Spinal cord (tissue), 10 donors: Measurements from ENCODE around the gene CMIP. TPM values are rescaled to one million over a fixed set of nuclear protein-coding genes. Genes with fewer than 3 reads are reported as not detected.

Experiments used
- DNase-seq, 6 donors: peaks; one replicate each; pipeline versions ENCODE4 v3.0.0 to v3.0.0-alpha.2; 2013 to 2015; ENCODE audit warnings: low spot score in 6 of 6, low read depth in 4 of 6
- H3K27ac ChIP-seq: one replicate; pipeline ENCODE4 v1.5.1; 2013; ENCODE audit warnings: low read depth, low read length, control low read depth
- H3K27me3 ChIP-seq: one replicate; pipeline ENCODE4 v1.6.1; 2013; ENCODE audit warnings: low read length; ENCODE audit not compliant: control insufficient read depth, insufficient read depth
- H3K36me3 ChIP-seq: one replicate; pipeline ENCODE4 v1.6.1; 2013; ENCODE audit warnings: low read length; ENCODE audit not compliant: control insufficient read depth, insufficient read depth
- H3K4me1 ChIP-seq: one replicate; pipeline ENCODE4 v1.6.1; 2013; ENCODE audit warnings: low read length; ENCODE audit not compliant: control insufficient read depth, insufficient read depth
- H3K4me3 ChIP-seq: one replicate; pipeline ENCODE4 v1.5.1; 2013; ENCODE audit warnings: low read depth, low read length, control low read depth
- H3K9me3 ChIP-seq: one replicate; pipeline ENCODE4 v1.6.1; 2013; ENCODE audit warnings: low read length; ENCODE audit not compliant: control insufficient read depth, insufficient read depth
- WGBS: methylation state at CpG from one replicate; pipeline ENCODE4 v1.1.5; 2013; ENCODE audit warnings: missing lambda C conversion rate; ENCODE audit not compliant: insufficient coverage; 5-methylcytosine and 5-hydroxymethylcytosine counted together
- polyA plus RNA-seq, 2 donors: library from polyadenylated mRNA; unstranded; fragments of 120-200 nt; gene quantifications; one replicate each; pipeline ENCODE4 v1.2.1, GENCODE V29; 2013; ENCODE audit not compliant: insufficient read length in 2 of 2
- total RNA-seq, 2 donors: library from RNA; depleted of rRNA in 1 of 2; stranded (reverse); fragments of 120-200 nt in 1 of 2; fragments of >200 nt in 1 of 2; gene quantifications; one replicate each; pipeline versions ENCODE4 v1.2.3 to v1.2.4, GENCODE V29; 2013 to 2014
- donor health status: healthy.

The CMIP gene
- total and polyA plus RNA-seq, 4 donors = 20.6 to 151 (median 100) TPM

DNA sequence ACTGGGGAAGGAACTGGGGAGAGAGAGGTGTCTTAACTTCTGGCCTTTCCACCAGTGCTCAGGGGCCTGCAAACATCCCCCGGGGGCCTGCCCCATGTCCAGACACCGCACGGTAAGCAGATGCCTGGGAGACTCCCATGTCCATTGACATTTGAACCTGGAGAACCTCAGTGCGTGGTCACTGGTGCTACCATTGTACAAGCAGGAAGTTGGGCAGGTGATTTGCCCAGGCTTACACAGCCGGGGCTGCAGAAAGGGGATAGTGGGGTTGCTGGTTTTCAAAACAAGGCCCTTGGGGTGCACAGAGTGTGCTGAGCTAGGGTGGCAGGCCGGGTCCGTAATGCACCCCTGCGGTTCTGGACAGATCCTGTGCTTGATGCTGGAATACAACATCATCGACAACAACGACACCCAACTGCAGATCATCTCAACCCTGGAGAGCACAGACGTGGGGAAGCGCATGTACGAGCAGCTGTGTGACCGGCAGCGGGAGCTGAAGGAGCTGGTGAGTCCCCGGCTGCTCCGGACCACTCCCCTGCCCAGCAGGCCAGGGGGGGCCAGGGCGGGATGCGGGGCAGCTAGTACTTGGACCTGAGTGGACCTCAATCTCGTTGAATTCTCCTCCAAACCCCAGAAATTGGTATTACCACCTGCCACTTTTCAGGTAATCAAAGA lies 256.8 kb downstream of the CMIP start:
- no peak overlapping the region for H3K4me3 ChIP-seq
- H3K4me1 ChIP-seq = peaks cover 29% of the 10 kb centered on the region
- WGBS = 91% methylated on average over 20 of the region's 20 CpGs
- H3K36me3 ChIP-seq = peaks cover 76% of the 10 kb centered on the region
- H3K9me3 ChIP-seq = no peaks in the 10 kb centered on the region
- DNase-seq = no peak
- H3K27ac ChIP-seq = no peak overlapping the region
- no peaks in the 10 kb centered on the region for H3K27me3 ChIP-seq

DNA sequence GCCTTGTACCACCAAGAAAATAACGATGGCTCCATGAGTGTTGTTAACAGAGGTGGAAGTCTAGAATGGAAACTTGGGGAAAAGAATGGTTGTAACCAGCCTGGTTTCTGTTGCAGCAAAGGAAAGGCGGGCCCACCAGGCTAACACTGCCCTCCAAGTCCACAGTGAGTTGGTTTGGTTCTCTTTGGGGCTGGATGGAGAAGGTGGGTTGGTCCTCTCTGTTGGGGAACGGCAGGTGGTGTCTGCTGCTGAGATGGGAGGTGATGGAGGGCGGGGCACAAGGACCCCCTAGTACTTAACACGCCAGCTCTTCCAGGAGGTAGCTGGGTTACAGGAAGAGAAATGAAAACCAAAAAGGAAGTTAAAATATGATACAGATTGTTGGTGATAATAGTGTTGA lies 257.9 kb downstream of the CMIP start:
- no peak overlapping the region for H3K4me3 ChIP-seq
- H3K27me3 ChIP-seq = no peaks in the 10 kb centered on the region
- no peak for DNase-seq
- H3K9me3 ChIP-seq = no peaks in the 10 kb centered on the region
- peaks cover 19% of the 10 kb centered on the region for H3K4me1 ChIP-seq
- WGBS = 96% methylated on average over 5 of the region's 5 CpGs
- no peak overlapping the region for H3K27ac ChIP-seq
- peaks cover 80% of the 10 kb centered on the region for H3K36me3 ChIP-seq

DNA sequence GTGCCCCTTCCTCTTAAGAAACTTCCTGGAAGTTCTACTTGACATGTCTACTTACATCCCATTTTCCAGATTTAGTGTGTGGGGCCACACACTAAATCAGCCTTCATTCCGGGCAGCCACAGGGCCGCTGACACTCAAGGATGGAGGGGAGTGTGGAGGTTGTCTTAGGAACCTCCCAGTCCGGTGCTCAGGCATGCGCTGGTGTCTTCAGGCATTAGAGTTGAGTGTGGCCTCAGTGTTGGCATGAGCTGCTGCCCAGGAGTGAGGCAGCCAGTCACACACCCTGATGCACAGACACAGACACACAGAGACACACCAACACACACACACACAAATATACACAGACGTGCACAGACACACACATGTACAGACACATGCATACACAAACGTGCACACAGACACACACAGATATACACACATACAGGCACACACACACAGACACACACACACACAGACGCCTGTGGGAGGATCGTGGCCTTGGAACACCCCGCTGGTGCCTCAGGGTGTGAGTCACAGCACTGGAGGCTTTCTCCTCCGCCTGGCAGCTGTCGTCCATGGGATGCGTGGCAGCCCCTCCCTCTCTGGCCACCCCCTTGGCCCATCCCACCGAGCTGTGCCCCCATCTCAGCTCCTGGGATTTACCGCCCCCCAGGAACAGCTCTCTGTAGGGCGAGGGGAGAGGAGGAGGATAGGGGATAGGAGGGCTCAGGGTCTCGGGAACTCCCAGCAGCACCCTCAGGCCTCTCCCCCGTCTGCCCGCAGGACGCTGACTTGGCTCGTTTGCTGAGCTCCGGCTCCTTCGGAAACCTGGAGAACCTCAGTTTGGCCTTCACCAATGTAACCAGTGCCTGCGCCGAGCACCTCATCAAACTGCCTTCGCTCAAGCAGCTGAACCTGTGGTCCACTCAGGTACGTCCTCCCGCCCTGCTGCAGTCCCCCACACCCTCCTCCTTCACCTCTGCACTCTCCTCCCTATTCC lies 258.9 kb downstream of the CMIP start:
- Histone ChIP-seq H3K4me1 (peaks cover 19% of the 10 kb centered on the region), H3K9me3 (no peaks in the 10 kb centered on the region), H3K36me3 (peaks cover 89% of the 10 kb centered on the region), H3K4me3 (no peak overlapping the region), H3K27me3 (no peaks in the 10 kb centered on the region), H3K27ac (no peak overlapping the region)
- 86% methylated on average over 17 of the region's 27 CpGs for WGBS
- no peak for DNase-seq

DNA sequence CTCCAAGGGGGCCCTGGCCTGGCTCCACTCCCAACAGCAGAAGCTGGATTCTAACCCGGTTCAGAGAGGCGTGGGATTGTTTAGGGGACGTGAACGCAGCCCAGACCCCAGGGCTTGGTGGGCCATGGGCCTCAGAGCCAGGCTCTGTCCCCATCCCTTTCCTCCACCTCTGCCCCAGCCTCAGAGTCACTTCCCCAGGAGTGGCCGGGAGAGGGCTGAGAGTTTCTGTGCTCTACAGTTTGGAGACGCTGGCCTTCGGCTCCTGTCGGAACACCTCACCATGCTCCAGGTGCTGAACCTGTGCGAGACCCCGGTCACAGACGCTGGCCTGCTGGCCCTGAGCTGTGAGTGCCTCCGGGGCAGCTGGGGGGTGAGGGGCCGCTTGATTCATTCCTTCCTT lies 260.7 kb downstream of the CMIP start:
- Histone ChIP-seq H3K4me3 (no peak overlapping the region), H3K27ac (no peak overlapping the region), H3K9me3 (no peaks in the 10 kb centered on the region), H3K36me3 (peaks cover 89% of the 10 kb centered on the region), H3K4me1 (peaks cover 19% of the 10 kb centered on the region), H3K27me3 (no peaks in the 10 kb centered on the region)
- no peak for DNase-seq
- WGBS = 95% methylated on average over 13 of the region's 13 CpGs

DNA sequence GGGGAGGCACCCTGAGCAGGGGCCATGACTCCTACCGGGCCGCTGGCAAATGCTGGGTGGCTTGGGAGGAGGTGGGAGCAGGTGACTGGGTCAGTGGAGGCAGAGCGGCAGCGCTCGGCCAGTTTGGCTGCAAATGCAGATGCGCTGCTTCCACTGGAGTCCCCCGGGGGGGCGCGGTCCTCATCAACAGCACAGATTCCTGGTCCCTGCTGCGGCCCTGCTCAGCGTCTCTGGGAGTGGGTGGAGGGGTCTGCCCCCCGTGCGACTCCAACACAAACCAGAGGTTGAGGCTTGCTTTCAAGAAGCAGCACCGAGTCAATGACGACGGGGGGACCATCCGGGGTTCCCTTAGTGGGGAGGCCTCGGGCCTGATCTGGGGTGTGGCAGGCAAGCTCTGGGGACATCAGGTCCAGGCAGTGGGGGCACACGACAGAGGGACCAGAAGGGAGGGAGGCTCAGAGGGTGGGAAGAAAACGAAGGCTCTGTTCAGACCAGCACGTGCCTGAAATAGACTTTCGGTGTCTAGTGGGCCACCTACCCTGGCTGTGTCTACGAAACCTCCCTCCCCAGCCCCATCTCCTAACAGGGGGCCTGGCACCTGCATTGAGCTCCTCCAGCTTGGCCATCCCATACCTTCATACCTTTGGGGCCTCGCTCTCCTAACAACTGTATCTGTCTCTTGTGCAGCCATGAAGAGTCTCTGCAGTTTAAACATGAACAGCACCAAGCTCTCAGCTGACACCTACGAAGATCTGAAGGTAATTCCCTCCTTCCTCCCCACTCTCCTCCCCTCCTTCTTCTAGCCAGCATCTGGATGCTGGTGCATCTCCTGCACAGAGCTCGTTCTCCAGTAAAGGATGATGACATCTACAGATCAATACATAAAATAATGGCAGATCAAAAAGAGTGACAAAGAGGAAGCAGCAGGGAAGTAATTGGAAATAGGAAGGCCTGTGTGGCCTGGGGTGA lies 262.0 kb downstream of the CMIP start:
- Histone ChIP-seq H3K4me1 (peaks cover 28% of the 10 kb centered on the region), H3K9me3 (no peaks in the 10 kb centered on the region), H3K36me3 (peaks cover 82% of the 10 kb centered on the region), H3K27me3 (no peaks in the 10 kb centered on the region), H3K4me3 (no peak overlapping the region), H3K27ac (no peak overlapping the region)
- no peak for DNase-seq
- WGBS = 92% methylated on average over 14 of the region's 26 CpGs

DNA sequence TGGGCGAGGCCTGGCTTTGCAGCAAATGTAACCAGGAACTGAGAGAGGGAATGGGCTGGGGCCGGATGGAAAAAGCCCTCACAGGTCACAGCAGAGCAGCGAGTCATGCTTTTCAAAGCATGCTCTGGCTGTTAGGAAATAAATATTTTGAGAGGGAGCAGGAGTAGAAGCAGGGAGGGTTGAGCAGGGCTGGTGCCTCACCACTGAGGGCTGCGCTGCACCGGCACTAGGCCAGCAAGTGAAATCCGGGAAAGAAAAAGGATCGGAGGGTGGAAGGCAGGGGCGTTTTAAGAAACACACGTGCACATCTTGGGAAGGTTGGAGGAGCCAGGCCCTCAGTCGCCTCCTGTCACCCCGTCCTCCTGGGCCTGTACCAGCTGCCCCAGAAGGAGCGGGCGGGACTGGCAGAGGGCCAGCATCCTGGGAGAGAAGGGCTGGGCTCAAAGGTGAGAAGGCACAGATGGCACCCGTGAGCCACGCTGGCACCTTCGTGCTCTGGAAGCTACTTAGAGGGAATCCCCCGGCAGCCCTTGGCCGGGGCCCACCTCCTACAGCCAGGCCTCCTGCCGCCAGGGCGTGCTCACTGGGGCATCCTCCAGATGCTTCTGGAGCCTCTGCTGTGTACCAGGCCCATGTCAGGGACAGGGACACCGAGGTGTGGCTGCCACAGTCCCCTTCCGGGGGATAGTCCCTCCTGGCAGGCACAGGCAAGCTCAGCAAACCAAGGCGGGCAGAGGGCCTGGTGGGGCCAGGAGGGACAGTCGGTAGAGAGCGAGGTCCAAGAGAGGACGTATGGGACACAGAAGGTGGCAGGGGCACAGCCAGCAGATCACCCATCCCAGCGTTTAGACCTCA lies 263.0 kb downstream of the CMIP start:
- Histone ChIP-seq H3K27ac (no peak overlapping the region), H3K27me3 (no peaks in the 10 kb centered on the region), H3K36me3 (peaks cover 77% of the 10 kb centered on the region), H3K9me3 (no peaks in the 10 kb centered on the region), H3K4me3 (no peak overlapping the region), H3K4me1 (peaks cover 35% of the 10 kb centered on the region)
- 72% methylated on average over 27 of the region's 27 CpGs for WGBS
- DNase-seq = peak in 2 of 6 donors; percentile 68

DNA sequence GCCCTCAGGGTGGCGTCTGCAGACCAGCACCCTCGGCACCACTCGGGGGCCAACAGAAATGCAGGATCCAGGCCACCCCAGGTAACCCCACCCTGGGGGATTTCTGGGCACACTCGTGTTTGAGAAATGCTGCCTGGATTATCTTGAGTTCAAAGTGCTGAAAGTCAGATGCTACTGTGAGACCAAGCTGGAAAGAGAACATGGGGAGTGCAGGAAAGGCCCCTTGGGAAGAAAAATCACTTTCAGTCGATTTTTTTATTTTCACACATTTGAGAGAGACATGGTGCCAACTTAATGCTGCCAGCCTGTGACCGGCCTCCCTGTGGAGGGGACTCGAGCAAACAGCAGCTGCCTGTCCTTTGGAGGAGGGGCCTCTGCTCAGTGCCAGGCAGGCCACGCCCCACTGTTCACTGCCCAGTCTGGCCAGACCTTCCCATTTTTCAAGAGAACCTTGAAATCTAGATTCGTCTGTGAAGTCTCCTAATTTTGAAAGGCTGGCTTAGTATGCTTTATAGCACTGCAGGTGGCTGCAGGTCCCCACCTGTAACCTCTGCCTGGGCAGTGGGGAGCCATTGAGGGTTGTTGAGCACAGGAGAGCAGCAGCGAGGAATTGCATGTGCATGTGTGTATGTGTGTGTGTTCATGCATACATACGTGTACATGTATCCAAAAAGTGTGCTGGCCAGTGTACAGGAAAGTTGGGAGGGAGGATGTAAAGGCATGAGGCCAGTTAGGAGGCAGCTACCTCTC lies 263.8 kb downstream of the CMIP start:
- Histone ChIP-seq H3K27ac (no peak overlapping the region), H3K4me1 (peaks cover 37% of the 10 kb centered on the region), H3K27me3 (no peaks in the 10 kb centered on the region), H3K36me3 (peaks cover 72% of the 10 kb centered on the region), H3K4me3 (no peak overlapping the region), H3K9me3 (no peaks in the 10 kb centered on the region)
- DNase-seq = peak in 2 of 6 donors; percentile 36 to 46
- 69% methylated on average over 8 of the region's 11 CpGs for WGBS
